HG03442 (cell line): ENCODE results near the gene SP5.
"Not testable (repeated sequence)": the region's sequence is repeated elsewhere in the genome, so short reads cannot be mapped to it uniquely, and the experiment has no call there.

Experiments used
- ATAC-seq: cut with Tn5 transposase; IDR thresholded peaks from one replicate; pipeline ENCODE4 v1.9.1; 2021; ENCODE audit warnings: mild to moderate bottlenecking, moderate library complexity; ENCODE audit not compliant: unreplicated experiment

SP5 gene

GRCh38 chr2:170737406-170737805 lies 22.3 kb downstream of the SP5 start:
- no peak for ATAC-seq

- no peak for ATAC-seq
Measured at GRCh38 chr2:170737821-170738220, 22.7 kb downstream of the SP5 start.

- no peak for ATAC-seq
Measured at GRCh38 chr2:170739048-170739447, 23.9 kb downstream of the SP5 start.

GRCh38 chr2:170739507-170740046 lies 24.4 kb downstream of the SP5 start:
- ATAC-seq: no peak

- no peak for ATAC-seq
Measured at GRCh38 chr2:170740660-170741059, 25.5 kb downstream of the SP5 start.

GRCh38 chr2:170742000-170742399 lies 26.9 kb downstream of the SP5 start:
- ATAC-seq: no peak

GRCh38 chr2:170742896-170743529 lies 27.9 kb downstream of the SP5 start:
- no peak for ATAC-seq

- no peak for ATAC-seq
Measured at GRCh38 chr2:170743530-170744239, 28.5 kb downstream of the SP5 start.

- no peak for ATAC-seq
Measured at GRCh38 chr2:170744248-170745002, 29.3 kb downstream of the SP5 start.

- no peak for ATAC-seq
Measured at GRCh38 chr2:170745305-170745704, 30.2 kb downstream of the SP5 start.

- ATAC-seq: no peak
Measured at GRCh38 chr2:170747921-170748320, 32.8 kb downstream of the SP5 start.

GRCh38 chr2:170751555-170751954 lies 36.4 kb downstream of the SP5 start:
- ATAC-seq: not testable (repeated sequence)

GRCh38 chr2:170761572-170761971 lies 46.4 kb downstream of the SP5 start:
- no peak for ATAC-seq

- no peak for ATAC-seq
Measured at GRCh38 chr2:170762760-170763159, 47.6 kb downstream of the SP5 start.

GRCh38 chr2:170763232-170763631 lies 48.1 kb downstream of the SP5 start:
- ATAC-seq: no peak

GRCh38 chr2:170764880-170765261 lies 49.7 kb downstream of the SP5 start:
- no peak for ATAC-seq

GRCh38 chr2:170766693-170767092 lies 51.6 kb downstream of the SP5 start:
- ATAC-seq: no peak
